HUES48 (cell line): Measurements from ENCODE around the gene FBXW5.

ENCODE experiments used
- H3K27ac ChIP-seq: one replicate; pipeline ENCODE4 v1.7.0; 2013; ENCODE audit warnings: low read depth, low read length, inconsistent platforms
- H3K27me3 ChIP-seq: 2 replicates; pipeline ENCODE4 v1.6.1; 2013; ENCODE audit warnings: mild to moderate bottlenecking, low read length; ENCODE audit not compliant: control insufficient read depth, insufficient read depth
- H3K36me3 ChIP-seq: 2 replicates; pipeline ENCODE4 v1.6.1; 2013; ENCODE audit warnings: low read length; ENCODE audit not compliant: control insufficient read depth, insufficient read depth
- H3K4me1 ChIP-seq: 2 replicates; pipeline ENCODE4 v1.6.1; 2013; ENCODE audit warnings: mild to moderate bottlenecking, low read length; ENCODE audit not compliant: control insufficient read depth, insufficient read depth
- H3K4me3 ChIP-seq: 2 replicates; pipeline ENCODE4 v1.5.1; 2013; ENCODE audit warnings: mild to moderate bottlenecking, low read depth, low read length
- H3K9ac ChIP-seq: 2 replicates; pipeline ENCODE4 v1.6.1; 2013; ENCODE audit warnings: mild to moderate bottlenecking, low read depth, low read length, moderate library complexity
- H3K9me3 ChIP-seq: 2 replicates; pipeline ENCODE4 v1.6.1; 2013; ENCODE audit warnings: low read length; ENCODE audit not compliant: control insufficient read depth, insufficient read depth

The FBXW5 gene

GRCh38 chr9:136944519-136945332, at the start of gene FBXW5, which contains the start of gene C8G:
Gene FBXW5, minus strand, starts transcription at chr9:136944738. Its CDS starts 655 bp downstream, at chr9:136944083.
Gene C8G, plus strand, starts transcription at chr9:136945243. Its CDS starts 78 bp downstream, at chr9:136945321.
- Histone ChIP-seq H3K36me3 (peaks cover 29% of the 10 kb centered on the region), H3K27ac (peak within 1 kb of the TSS; percentile 80), H3K4me3 (peak within 1 kb of the TSS; percentile 88), H3K9ac (peak within 1 kb of the TSS; percentile 46), H3K4me1 (peaks cover 5% of the 10 kb centered on the region; the same call in 1 of the 2 replicates), H3K9me3 (no peaks in the 10 kb centered on the region), H3K27me3 (no peaks in the 10 kb centered on the region)

GRCh38 chr9:136992819-136993369, 48.4 kb upstream of the FBXW5 start:
- Histone ChIP-seq H3K27me3 (peaks cover 45% of the 10 kb centered on the region), H3K9ac (0 out of 2 replicates have a peak overlapping the region, but pooled peaks have one; percentile 48), H3K4me1 (peaks cover 6% of the 10 kb centered on the region; the same call in 1 of the 2 replicates), H3K4me3 (peak overlapping the region; percentile 80), H3K27ac (no peak overlapping the region), H3K36me3 (0 out of 2 replicates have a peak, but pooled peaks cover 7% of the 10 kb centered on the region), H3K9me3 (no peaks in the 10 kb centered on the region)

- peak within 1 kb of the TSS; percentile 68 for H3K27ac ChIP-seq
- H3K9me3 ChIP-seq = no peaks in the 10 kb centered on the region
Measured at GRCh38 chr9:136991993-136992818, 47.7 kb upstream of the FBXW5 start, which contains the start of gene PAXX. Gene PAXX, plus strand, starts transcription at chr9:136992422. Its CDS starts 22 bp downstream, at chr9:136992444.

GRCh38 chr9:136990242-136990911, 45.8 kb upstream of the FBXW5 start:
- Histone ChIP-seq H3K9me3 (no peaks in the 10 kb centered on the region), H3K36me3 (0 out of 2 replicates have a peak, but pooled peaks cover 7% of the 10 kb centered on the region), H3K27ac (no peak overlapping the region), H3K4me1 (no peaks in the 10 kb centered on the region), H3K27me3 (peaks cover 38% of the 10 kb centered on the region), H3K9ac (no peak overlapping the region), H3K4me3 (no peak overlapping the region)

More at GRCh38 chr9:136991993-136992818, 47.7 kb upstream of the FBXW5 start, which contains the start of gene PAXX:
- peaks cover 40% of the 10 kb centered on the region for H3K27me3 ChIP-seq
- peak within 1 kb of the TSS; percentile 48; the same call in 1 of the 2 replicates for H3K9ac ChIP-seq
- 0 out of 2 replicates have a peak, but pooled peaks cover 7% of the 10 kb centered on the region for H3K36me3 ChIP-seq
- peaks cover 2% of the 10 kb centered on the region; the same call in 1 of the 2 replicates for H3K4me1 ChIP-seq
- H3K4me3 ChIP-seq = peak within 1 kb of the TSS; percentile 80

GRCh38 chr9:136988872-136989271, 44.3 kb upstream of the FBXW5 start:
- H3K27ac ChIP-seq = no peak overlapping the region
- peaks cover 39% of the 10 kb centered on the region for H3K27me3 ChIP-seq
- no peak overlapping the region for H3K9ac ChIP-seq
- H3K4me1 ChIP-seq = no peaks in the 10 kb centered on the region
- H3K9me3 ChIP-seq = no peaks in the 10 kb centered on the region
- H3K4me3 ChIP-seq = no peak overlapping the region
- H3K36me3 ChIP-seq = 0 out of 2 replicates have a peak, but pooled peaks cover 6% of the 10 kb centered on the region

GRCh38 chr9:136985853-136986252, 41.3 kb upstream of the FBXW5 start:
- Histone ChIP-seq H3K9me3 (no peaks in the 10 kb centered on the region), H3K27me3 (peaks cover 30% of the 10 kb centered on the region)

GRCh38 chr9:136985027-136985602, 40.6 kb upstream of the FBXW5 start:
- Histone ChIP-seq H3K9ac (no peak overlapping the region), H3K9me3 (no peaks in the 10 kb centered on the region), H3K27me3 (peaks cover 25% of the 10 kb centered on the region), H3K36me3 (no peaks in the 10 kb centered on the region), H3K4me1 (no peaks in the 10 kb centered on the region), H3K4me3 (peak overlapping the region; percentile 53), H3K27ac (no peak overlapping the region)

More at GRCh38 chr9:136985853-136986252, 41.3 kb upstream of the FBXW5 start:
- no peaks in the 10 kb centered on the region for H3K4me1 ChIP-seq
- H3K27ac ChIP-seq = no peak overlapping the region
- H3K4me3 ChIP-seq = peak overlapping the region; percentile 29; the same call in 1 of the 2 replicates
- no peak overlapping the region for H3K9ac ChIP-seq
- no peaks in the 10 kb centered on the region for H3K36me3 ChIP-seq

- Histone ChIP-seq H3K27me3 (peaks cover 25% of the 10 kb centered on the region), H3K27ac (no peak overlapping the region), H3K4me1 (no peaks in the 10 kb centered on the region), H3K9ac (no peak overlapping the region), H3K4me3 (peak overlapping the region; percentile 53; the same call in 1 of the 2 replicates), H3K36me3 (no peaks in the 10 kb centered on the region), H3K9me3 (no peaks in the 10 kb centered on the region)
Measured at GRCh38 chr9:136984464-136985026, 40.0 kb upstream of the FBXW5 start.

- Histone ChIP-seq H3K27ac (no peak overlapping the region), H3K9me3 (no peaks in the 10 kb centered on the region), H3K27me3 (peaks cover 25% of the 10 kb centered on the region), H3K4me1 (no peaks in the 10 kb centered on the region), H3K36me3 (no peaks in the 10 kb centered on the region), H3K4me3 (no peak overlapping the region), H3K9ac (no peak overlapping the region)
Measured at GRCh38 chr9:136983656-136984314, 39.2 kb upstream of the FBXW5 start.
